ENCODE results near the gene SPSB1. TPM values are rescaled to one million over a fixed set of nuclear protein-coding genes. Genes with fewer than 3 reads are reported as not detected.
A peak's percentile ranks its signal among the peaks of the same experiment; 100 is the strongest.

The SPSB1 gene
- total RNA-seq, 2 experiments from 2014 or later, result 11.0 to 12.5 TPM

DNA sequence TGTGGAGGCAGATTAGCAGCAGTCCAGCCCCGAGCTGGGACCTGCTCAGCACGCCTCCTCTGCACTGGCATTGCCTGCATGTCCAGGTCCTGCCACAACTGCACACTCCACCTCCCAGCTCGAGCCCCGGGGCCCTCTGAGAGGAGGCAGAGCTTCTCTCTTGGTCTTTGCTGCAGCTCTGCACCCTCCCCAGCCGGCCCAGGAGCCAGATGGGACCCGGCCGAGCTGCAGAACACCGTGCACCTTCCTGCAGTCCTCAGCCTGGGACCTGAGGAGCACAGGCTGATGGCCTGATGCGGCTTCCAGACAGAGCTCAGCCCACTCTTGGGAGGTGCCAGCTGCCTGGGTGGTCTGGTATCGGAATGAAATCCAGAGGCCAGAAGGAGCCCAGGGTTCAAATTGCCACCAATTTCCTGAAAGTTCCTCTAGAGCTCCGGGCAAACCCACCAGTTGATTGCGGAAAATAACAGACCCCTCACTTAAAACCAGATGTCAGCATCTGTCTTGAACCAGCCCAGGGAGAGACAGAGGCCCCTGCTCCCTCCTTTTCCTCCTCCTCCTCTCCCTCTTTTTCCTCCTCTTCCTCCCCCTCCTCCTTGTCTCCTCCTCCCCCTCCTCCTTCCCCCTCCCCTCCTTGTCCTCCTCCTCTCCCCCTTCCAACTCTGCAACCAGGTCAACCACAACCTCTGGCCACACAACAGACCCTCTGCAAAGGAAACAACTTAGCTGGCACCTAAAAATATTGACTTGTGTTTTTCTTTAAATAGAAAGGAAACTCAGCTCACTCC lies 10.6 kb upstream of the SPSB1 start:
- no peak overlapping the region for H3K4me3 Mint-ChIP-seq
- H3K36me3 Mint-ChIP-seq, result no peaks in the 10 kb centered on the region
- POLR2A ChIA-PET, result no interaction called here
- CTCF ChIA-PET, result interaction anchor here (1.0 to 5.4 kb wide), 6 partner anchors 10 to 212 kb away, joined by 3 to 24 read pairs (median 6); partner anchors contain the start of gene SPSB1
- no peak overlapping the region for H3K27ac Mint-ChIP-seq
- intact Hi-C loops (cut with micrococcal nuclease), result loop anchor here (2.0 kb wide), 1 partner anchor 13 kb away; no protein-coding TSS in a partner anchor
- H3K27me3 Mint-ChIP-seq, result peaks cover 8% of the 10 kb centered on the region
- H3K4me1 Mint-ChIP-seq (ENCODE audit: low read depth), result peaks cover 51% of the 10 kb centered on the region
- DNase-seq, result no peak
- peaks cover 20% of the 10 kb centered on the region for H3K9me3 Mint-ChIP-seq

DNA sequence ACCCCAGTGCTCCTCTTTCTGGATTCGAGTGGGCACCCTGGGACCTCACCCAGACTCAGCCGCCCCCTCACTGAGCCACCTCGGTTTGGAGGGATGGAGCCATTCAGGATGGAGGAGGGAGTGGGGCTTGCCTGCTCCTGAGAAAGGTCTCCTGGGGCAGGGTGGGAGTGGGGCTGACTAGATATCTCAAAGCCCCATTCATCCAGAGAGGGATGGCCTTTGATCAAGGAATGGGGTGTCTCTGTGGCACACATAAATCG lies 10.1 kb upstream of the SPSB1 start:
- no peaks in the 10 kb centered on the region for H3K36me3 Mint-ChIP-seq
- H3K27ac Mint-ChIP-seq, result peak overlapping the region; percentile 23
- H3K4me3 Mint-ChIP-seq, result no peak overlapping the region
- peaks cover 8% of the 10 kb centered on the region for H3K27me3 Mint-ChIP-seq
- no peak for DNase-seq
- ChIA-PET POLR2A (no interaction called here), CTCF (interaction anchor here (1.0 to 5.4 kb wide), 4 partner anchors 10 to 208 kb away, joined by 3 to 24 read pairs (median 5); partner anchors contain the start of gene SPSB1)
- peaks cover 24% of the 10 kb centered on the region for H3K9me3 Mint-ChIP-seq
- H3K4me1 Mint-ChIP-seq (ENCODE audit: low read depth), result peaks cover 51% of the 10 kb centered on the region
- intact Hi-C loops (cut with micrococcal nuclease), result no loop called here

DNA sequence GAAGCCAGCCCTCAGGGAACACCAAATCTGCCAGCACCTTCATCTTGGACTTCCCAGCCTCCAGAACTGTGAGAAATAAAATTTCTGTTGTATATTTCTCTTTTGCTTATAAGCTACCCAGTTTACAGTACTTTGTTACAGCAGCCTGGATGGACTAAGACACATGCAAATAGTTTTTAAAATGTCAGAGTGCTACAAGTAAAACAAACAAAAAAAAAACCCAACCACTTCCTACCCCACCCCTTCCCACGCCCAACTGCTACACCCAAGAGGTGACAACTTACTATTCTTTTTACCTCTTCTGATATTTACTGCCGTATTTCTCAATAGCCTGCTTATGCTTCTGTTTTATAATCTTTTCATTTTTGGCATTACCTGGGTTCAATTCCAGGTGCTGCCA lies 8.6 kb upstream of the SPSB1 start:
- H3K9me3 Mint-ChIP-seq, result peaks cover 30% of the 10 kb centered on the region
- ChIA-PET POLR2A (no interaction called here), CTCF (interaction anchor here (1.0 to 5.4 kb wide), 4 partner anchors 9 to 210 kb away, joined by 3 to 24 read pairs (median 7); no protein-coding TSS in a partner anchor)
- intact Hi-C loops (cut with micrococcal nuclease), result no loop called here
- H3K27me3 Mint-ChIP-seq, result peaks cover 8% of the 10 kb centered on the region
- H3K36me3 Mint-ChIP-seq, result peaks cover 4% of the 10 kb centered on the region
- peaks cover 46% of the 10 kb centered on the region for H3K4me1 Mint-ChIP-seq (ENCODE audit: low read depth)
- no peak for DNase-seq
- no peak overlapping the region for H3K27ac Mint-ChIP-seq
- no peak overlapping the region for H3K4me3 Mint-ChIP-seq

DNA sequence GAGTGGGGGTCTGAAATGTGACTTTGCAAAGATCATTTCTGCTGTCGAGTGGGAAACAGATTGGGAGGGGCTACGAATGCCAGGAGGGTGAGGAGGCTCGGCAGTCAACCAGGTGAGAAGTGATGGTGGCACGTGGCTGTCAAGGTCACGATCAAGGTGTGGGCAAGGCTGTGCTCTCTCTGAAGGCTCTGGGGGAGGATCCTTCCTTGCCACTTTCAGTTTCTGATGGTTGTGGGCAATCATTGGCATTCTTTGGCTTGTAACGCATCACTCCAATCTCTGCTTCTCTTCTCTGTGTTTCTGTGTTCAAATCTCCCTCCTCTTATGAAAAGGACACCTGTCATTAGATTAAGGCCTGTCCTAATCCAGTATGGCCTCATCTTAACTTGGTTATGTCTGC lies 6.1 kb upstream of the SPSB1 start:
- Mint-ChIP-seq H3K27me3 (no peaks in the 10 kb centered on the region), H3K27ac (no peak overlapping the region), H3K36me3 (peaks cover 4% of the 10 kb centered on the region), H3K4me1 (ENCODE audit: low read depth) (peaks cover 40% of the 10 kb centered on the region), H3K4me3 (no peak overlapping the region), H3K9me3 (peaks cover 32% of the 10 kb centered on the region)
- POLR2A ChIA-PET, result no interaction called here
- intact Hi-C loops (cut with micrococcal nuclease), result no loop called here
- DNase-seq, result no peak
- CTCF ChIA-PET, result interaction anchor here (2.2 to 5.9 kb wide), 2 partner anchors 205 to 206 kb away, joined by 7 to 191 read pairs; no protein-coding TSS in a partner anchor

DNA sequence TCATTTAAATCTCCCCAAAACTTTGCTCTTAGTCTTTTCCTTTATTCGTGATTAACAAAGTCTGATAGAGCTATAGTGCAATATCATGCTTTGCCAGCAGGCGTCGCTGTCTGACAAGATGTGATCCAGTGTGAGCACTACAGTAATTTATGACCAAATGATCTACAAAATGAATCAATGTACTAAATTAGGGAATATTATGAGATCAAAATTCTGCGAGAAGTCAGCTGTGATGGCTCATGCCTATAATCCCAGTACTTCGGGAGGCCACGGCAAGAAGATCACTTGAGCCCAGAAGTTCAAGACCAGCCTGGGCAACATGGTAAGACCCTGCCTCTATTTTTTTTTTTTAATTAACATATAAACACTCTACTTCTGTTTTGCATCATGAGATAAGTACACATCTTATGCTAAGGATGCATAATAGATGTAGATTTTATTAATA lies 3.6 kb upstream of the SPSB1 start:
- peak overlapping the region; percentile 35 for H3K27ac Mint-ChIP-seq
- H3K4me1 Mint-ChIP-seq (ENCODE audit: low read depth), result peaks cover 25% of the 10 kb centered on the region
- peak; percentile 90 for DNase-seq
- CTCF ChIA-PET, result interaction anchor here (0.6 to 6.0 kb wide), 39 partner anchors 8 to 303 kb away, joined by 3 to 191 read pairs (median 4); no protein-coding TSS in a partner anchor
- H3K4me3 Mint-ChIP-seq, result no peak overlapping the region
- POLR2A ChIA-PET, result interaction anchor here (1.5 to 2.1 kb wide), 2 partner anchors 26 to 137 kb away, joined by 4 to 9 read pairs; no protein-coding TSS in a partner anchor
- peaks cover 4% of the 10 kb centered on the region for H3K36me3 Mint-ChIP-seq
- peaks cover 3% of the 10 kb centered on the region for H3K27me3 Mint-ChIP-seq
- H3K9me3 Mint-ChIP-seq, result peaks cover 29% of the 10 kb centered on the region
- intact Hi-C loops (cut with micrococcal nuclease), result loop anchor here (1.0 to 2.0 kb wide), 4 partner anchors 14 to 202 kb away; no protein-coding TSS in a partner anchor

DNA sequence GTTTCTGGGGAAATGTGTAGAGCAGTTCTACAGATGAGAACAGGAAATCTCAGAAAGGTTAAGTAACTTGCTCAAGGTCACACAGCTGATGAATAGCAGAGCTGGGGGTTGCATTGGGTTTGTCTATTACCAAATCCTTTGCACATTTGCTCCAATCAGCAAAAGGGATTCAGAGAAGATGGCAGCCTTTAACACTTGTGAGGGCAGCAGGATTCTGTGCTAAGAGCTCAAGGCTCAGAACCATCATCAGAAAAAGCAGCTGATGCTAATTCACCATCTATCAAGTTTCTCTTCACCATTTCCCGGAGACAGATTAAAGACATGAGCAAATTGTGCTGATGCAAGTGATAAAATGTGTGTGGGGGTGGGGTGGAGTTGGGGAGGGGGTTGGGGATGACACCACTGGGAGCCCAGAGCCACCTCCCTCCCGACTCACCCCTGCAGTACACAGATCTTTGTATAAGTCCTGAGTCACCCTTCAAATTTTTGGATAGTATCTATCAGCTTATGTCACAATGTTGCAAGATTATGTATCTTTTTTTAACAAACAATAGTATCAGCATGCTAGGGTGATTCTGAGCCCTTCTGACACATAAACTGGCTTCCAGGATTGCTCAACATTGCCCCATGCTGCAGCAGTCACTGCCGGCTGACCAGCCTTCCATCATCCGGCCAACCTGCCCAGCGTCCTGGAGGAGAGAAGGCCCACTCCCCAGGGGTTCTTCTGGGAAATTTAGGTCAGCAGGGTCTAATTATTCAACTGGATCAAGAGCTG lies 2.8 kb upstream of the SPSB1 start:
- Mint-ChIP-seq H3K9me3 (peaks cover 23% of the 10 kb centered on the region), H3K4me3 (no peak overlapping the region), H3K27me3 (peaks cover 3% of the 10 kb centered on the region), H3K4me1 (ENCODE audit: low read depth) (peaks cover 26% of the 10 kb centered on the region), H3K27ac (peak overlapping the region; percentile 54), H3K36me3 (peaks cover 4% of the 10 kb centered on the region)
- ChIA-PET POLR2A (interaction anchor here (0.7 to 2.1 kb wide), 3 partner anchors 25 to 136 kb away, joined by 4 to 9 read pairs (median 4); no protein-coding TSS in a partner anchor), CTCF (interaction anchor here (0.6 to 6.0 kb wide), 33 partner anchors 9 to 303 kb away, joined by 3 to 191 read pairs (median 4); no protein-coding TSS in a partner anchor)
- peak; percentile 64 for DNase-seq
- intact Hi-C loops (cut with micrococcal nuclease), result loop anchor here (1.0 to 5.0 kb wide), 6 partner anchors 15 to 297 kb away; partner anchors contain the start of gene TMEM201

DNA sequence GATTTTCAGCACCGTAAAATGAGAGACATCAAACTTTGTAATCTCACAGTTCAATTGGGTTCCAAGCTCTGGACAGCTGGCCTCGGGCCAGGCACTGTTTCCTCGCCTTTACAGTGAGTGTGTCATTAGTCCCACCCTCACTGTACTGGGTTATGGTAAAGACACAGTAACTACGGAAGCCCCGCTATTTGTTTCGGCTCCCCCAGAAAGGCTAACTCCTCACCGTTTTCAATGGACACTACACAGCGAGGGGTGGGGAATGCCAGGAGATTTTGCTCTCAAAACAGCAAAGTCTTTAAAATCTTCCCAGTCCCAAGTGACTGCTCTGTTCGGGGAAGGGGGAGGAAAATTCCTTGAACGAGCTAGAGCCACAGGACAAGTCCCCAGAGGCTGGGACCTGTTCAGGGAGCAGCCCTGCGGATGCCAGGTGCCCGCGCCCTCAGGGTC lies 757 bp upstream of the SPSB1 start:
- Mint-ChIP-seq H3K9me3 (peaks cover 17% of the 10 kb centered on the region), H3K36me3 (peaks cover 4% of the 10 kb centered on the region), H3K27ac (no peak overlapping the region), H3K4me1 (ENCODE audit: low read depth) (peaks cover 34% of the 10 kb centered on the region), H3K27me3 (peaks cover 3% of the 10 kb centered on the region), H3K4me3 (peak overlapping the region; percentile 37)
- DNase-seq, result no peak
- CTCF ChIA-PET, result interaction anchor here (1.4 to 6.0 kb wide), 5 partner anchors 9 to 200 kb away, joined by 4 to 191 read pairs (median 7); no protein-coding TSS in a partner anchor
- intact Hi-C loops (cut with micrococcal nuclease), result loop anchor here (5.0 kb wide), 1 partner anchor 295 kb away; the partner anchor contains the start of gene TMEM201
- POLR2A ChIA-PET, result interaction anchor here (1.4 kb wide), 1 partner anchor 199 kb away, joined by 3 read pairs; no protein-coding TSS in a partner anchor

DNA sequence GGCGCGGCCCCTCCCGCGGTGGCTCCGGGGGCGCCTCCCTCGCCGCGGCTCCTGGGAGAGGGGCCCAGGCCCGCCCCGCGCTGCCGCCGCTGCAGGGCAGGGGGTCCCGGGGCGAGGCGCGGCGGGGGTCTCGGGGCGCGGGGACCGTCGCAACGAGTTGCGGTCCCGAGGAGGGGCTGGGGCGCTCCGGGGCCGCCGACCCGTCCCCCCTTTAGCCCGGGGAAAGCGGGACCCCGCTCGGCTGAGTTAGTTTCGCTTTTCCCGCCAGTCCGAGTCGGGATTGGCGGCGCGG lies 493 bp downstream of the SPSB1 start:
- Mint-ChIP-seq H3K27ac (no peak overlapping the region), H3K9me3 (peaks cover 8% of the 10 kb centered on the region), H3K27me3 (peaks cover 3% of the 10 kb centered on the region), H3K4me1 (ENCODE audit: low read depth) (peaks cover 34% of the 10 kb centered on the region), H3K4me3 (no peak overlapping the region), H3K36me3 (peaks cover 4% of the 10 kb centered on the region)
- ChIA-PET POLR2A (no interaction called here), CTCF (no interaction called here)
- intact Hi-C loops (cut with micrococcal nuclease), result loop anchor here (5.0 kb wide), 1 partner anchor 294 kb away; the partner anchor contains the start of gene TMEM201
- no peak for DNase-seq

DNA sequence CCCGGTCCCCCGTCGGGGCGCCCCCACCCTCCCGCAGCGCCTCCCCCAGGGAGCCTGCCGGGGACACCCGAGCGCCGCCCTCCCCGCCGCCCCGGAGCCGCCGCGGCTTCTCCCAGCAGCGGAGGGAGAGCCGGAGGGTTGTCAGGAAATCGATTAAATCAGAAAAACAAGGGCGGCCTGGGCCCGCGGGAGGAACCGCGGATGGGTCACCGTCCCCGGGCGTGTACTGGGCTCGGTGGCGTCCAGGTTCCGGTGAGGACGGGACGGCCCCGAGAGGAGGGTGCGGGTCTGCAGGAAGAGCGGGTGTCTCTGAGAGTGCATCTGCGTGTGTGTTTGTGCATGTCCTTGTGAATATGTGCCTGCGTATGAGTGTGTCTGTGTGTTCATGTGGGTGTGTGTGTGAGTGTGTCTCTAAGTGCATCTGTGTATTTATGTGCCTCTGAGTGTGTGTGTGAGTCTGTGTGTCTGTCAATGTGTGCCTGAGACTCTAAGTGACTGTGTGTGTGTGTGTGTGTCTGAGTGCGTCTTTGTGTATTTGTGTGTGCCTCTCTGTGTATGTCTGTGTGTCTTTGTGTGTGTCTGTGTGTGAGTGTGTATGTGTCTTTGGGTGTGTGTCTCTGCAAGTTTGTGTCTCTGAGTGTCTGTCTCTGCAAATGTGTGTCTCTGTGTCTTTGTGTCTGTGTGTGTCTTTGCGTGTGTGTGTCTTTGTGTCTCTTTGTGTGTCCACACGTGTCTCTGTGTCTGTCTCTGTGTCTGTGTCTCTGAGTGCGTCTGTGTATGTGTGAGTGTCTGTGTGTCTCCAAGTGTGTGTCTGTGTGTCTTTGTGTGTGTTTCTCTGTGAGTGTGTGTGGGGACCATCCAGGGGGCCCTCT lies 1.1 kb downstream of the SPSB1 start:
- peaks cover 3% of the 10 kb centered on the region for H3K27me3 Mint-ChIP-seq
- H3K36me3 Mint-ChIP-seq, result peaks cover 3% of the 10 kb centered on the region
- POLR2A ChIA-PET, result no interaction called here
- CTCF ChIA-PET, result no interaction called here
- H3K27ac Mint-ChIP-seq, result no peak overlapping the region
- DNase-seq, result peak; percentile 61
- peaks cover 34% of the 10 kb centered on the region for H3K4me1 Mint-ChIP-seq (ENCODE audit: low read depth)
- intact Hi-C loops (cut with micrococcal nuclease), result loop anchor here (1.0 to 5.0 kb wide), 5 partner anchors 13 to 294 kb away; partner anchors contain the start of gene TMEM201
- H3K9me3 Mint-ChIP-seq, result peaks cover 4% of the 10 kb centered on the region
- no peak overlapping the region for H3K4me3 Mint-ChIP-seq

DNA sequence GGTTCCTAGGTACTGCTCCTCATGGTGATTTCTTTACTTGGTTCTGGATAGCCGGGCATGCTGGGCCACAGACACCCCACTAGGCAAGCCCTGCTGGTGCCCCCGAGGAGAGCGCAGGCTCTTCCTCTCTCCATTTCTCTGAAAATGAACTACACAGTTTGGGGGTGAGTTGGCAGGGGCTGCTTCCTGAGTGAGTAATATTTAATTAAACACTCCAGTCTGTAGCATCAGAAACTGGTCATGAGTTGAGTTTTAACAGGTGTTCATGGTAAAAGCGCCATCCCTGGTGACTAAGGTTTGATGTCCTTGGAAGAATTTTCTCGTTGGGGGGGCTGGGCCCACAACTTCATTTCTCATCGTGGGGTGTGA lies 1.7 kb downstream of the SPSB1 start:
- DNase-seq, result peak; percentile 74
- intact Hi-C loops (cut with micrococcal nuclease), result loop anchor here (1.0 to 5.0 kb wide), 5 partner anchors 14 to 293 kb away; partner anchors contain the start of gene TMEM201
- Mint-ChIP-seq H3K4me1 (ENCODE audit: low read depth) (peaks cover 30% of the 10 kb centered on the region), H3K36me3 (no peaks in the 10 kb centered on the region), H3K27ac (no peak overlapping the region), H3K4me3 (no peak overlapping the region), H3K9me3 (no peaks in the 10 kb centered on the region), H3K27me3 (peaks cover 3% of the 10 kb centered on the region)
- CTCF ChIA-PET, result interaction anchor here (0.6 to 1.8 kb wide), 7 partner anchors 19 to 197 kb away, joined by 3 to 8 read pairs (median 4); no protein-coding TSS in a partner anchor
- POLR2A ChIA-PET, result no interaction called here
